GM12873 (cell line): ENCODE measurements around the gene PAPSS2.

Experiments
- TF ChIP-seq, protein P1 (sequence below): IDR thresholded peaks from 2 replicates; pipeline ENCODE4 v1.5.1; 2012; ENCODE audit warnings: low read depth, mild to moderate bottlenecking, moderate library complexity, low read length, control low read depth; ENCODE audit not compliant: insufficient read depth; ENCODE audit errors: missing control alignments

The PAPSS2 gene

DNA sequence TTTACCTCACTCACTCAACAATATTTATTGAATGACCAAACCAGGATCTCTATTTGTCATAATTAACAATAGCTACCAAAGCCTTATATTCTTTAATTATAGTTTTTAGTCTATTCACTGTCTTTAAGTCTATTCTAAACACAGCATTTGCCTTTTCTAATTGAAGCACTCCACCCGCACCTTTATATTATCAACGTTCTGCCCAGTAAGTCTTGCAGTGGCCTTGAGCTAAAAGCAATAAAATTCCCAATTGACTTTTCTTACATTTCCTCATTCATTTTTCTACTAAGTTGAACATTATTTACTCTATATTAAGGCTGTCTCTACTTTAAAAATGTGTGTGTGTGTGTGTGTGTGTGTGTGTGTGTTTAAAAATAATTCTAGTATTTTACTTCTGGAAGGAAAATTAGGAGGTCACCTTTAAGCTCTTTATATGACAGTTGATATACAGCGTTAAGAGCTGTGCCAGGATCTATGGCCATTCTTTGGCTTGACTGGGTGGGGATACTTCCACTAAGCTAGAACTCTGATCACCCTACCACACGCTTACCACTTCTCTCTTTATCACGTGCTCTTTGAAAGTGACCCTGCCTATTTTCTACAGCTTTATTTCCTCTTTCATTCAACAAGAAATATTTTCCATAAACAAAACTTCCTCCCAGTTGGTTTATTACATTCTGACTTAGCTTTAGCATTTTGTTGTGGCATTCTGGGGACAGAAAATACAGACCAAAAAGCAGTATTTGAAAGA, 8.8 kb downstream of the PAPSS2 start:
- TF ChIP-seq, protein P1, sequence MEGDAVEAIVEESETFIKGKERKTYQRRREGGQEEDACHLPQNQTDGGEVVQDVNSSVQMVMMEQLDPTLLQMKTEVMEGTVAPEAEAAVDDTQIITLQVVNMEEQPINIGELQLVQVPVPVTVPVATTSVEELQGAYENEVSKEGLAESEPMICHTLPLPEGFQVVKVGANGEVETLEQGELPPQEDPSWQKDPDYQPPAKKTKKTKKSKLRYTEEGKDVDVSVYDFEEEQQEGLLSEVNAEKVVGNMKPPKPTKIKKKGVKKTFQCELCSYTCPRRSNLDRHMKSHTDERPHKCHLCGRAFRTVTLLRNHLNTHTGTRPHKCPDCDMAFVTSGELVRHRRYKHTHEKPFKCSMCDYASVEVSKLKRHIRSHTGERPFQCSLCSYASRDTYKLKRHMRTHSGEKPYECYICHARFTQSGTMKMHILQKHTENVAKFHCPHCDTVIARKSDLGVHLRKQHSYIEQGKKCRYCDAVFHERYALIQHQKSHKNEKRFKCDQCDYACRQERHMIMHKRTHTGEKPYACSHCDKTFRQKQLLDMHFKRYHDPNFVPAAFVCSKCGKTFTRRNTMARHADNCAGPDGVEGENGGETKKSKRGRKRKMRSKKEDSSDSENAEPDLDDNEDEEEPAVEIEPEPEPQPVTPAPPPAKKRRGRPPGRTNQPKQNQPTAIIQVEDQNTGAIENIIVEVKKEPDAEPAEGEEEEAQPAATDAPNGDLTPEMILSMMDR, result no peak

- TF ChIP-seq, protein P1, result no peak
Measured at GRCh38 chr10:87669752-87670151, 10.1 kb downstream of the PAPSS2 start.

DNA sequence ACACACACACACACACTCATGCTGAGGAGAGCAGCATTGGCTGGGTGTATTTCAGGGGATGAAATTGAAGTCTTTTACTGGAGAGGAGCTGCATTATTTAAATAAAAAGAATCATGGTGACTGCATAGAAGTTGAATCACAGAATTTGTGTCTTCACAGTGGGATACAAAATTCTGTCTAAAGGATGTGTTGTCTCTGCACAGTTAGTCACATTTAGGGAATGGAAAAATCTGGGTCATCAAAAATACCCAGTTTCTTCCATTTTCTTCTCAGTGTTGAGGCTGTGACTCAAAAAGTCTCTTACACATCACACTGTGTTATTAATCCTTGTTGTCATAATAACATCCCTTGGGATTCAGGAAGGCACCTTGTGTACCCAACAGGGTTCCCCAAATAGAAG, 10.9 kb downstream of the PAPSS2 start:
- TF ChIP-seq, protein P1, result no peak

GRCh38 chr10:87671139-87671815, 11.6 kb downstream of the PAPSS2 start:
- TF ChIP-seq, protein P1, result no peak

- TF ChIP-seq, protein P1, result no peak
Measured at GRCh38 chr10:87672551-87672950, 12.9 kb downstream of the PAPSS2 start.

DNA sequence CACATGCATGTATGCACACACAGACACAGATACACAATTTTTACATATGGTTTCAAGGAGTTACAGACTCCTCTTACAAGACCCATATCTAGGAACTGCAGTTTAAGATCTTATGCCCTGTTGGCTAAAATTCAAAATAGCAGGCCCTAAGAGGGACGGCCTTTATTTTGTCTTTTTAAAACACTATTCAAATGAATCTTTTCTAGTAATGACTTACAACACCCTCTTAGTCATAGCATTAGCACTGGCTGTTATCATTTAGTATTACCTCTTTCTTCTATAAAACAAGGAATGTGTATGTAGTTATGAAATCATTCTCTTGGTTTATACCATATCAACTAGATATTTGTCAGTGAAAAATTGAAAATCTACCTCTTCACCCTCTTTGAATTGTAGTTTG, 15.3 kb downstream of the PAPSS2 start:
- TF ChIP-seq, protein P1, result no peak
